NCI-H2029 treated with DMSO at 0.1 percent for 48 hours (cell line): ENCODE data around the gene PWP2.
"Not testable (repeated sequence)": the region's sequence is repeated elsewhere in the genome, so short reads cannot be mapped to it uniquely, and the experiment has no call there.

Source experiments
- DNase-seq: peaks from one replicate; lab custom pipeline; 2025; lab: John Stamatoyannopoulos, UW

PWP2 gene

GRCh38 chr21:44163167-44163653 is 56.0 kb downstream of the PWP2 start:
- not testable (repeated sequence) for DNase-seq

- DNase-seq, result not testable (repeated sequence)
Measured at GRCh38 chr21:44165933-44166332, 58.7 kb downstream of the PWP2 start.

- not testable (repeated sequence) for DNase-seq
Measured at GRCh38 chr21:44167527-44167926, 60.3 kb downstream of the PWP2 start.

- DNase-seq, result not testable (repeated sequence)
Measured at GRCh38 chr21:44170326-44170725, 63.1 kb downstream of the PWP2 start.

GRCh38 chr21:44170863-44171262 is 63.7 kb downstream of the PWP2 start:
- not testable (repeated sequence) for DNase-seq

- DNase-seq, result not testable (repeated sequence)
Measured at GRCh38 chr21:44171962-44172572, 64.9 kb downstream of the PWP2 start.

- DNase-seq, result not testable (repeated sequence)
Measured at GRCh38 chr21:44172741-44173140, 65.5 kb downstream of the PWP2 start.

GRCh38 chr21:44175189-44175588 is 68.0 kb downstream of the PWP2 start:
- DNase-seq, result not testable (repeated sequence)

- DNase-seq, result not testable (repeated sequence)
Measured at GRCh38 chr21:44176127-44176526, 68.9 kb downstream of the PWP2 start.
